ENCODE data around the gene RAPGEF1. TPM values are rescaled to one million over a fixed set of nuclear protein-coding genes. Genes with fewer than 3 reads are reported as not detected.
"Not testable (repeated sequence)": the region's sequence is repeated elsewhere in the genome, so short reads cannot be mapped to it uniquely, and the experiment has no call there.

RAPGEF1 gene
- 43.1 TPM for polyA plus RNA-seq (2013, experiment 1 of 2; ENCODE audit: insufficient read length)
- 50.5 TPM for polyA plus RNA-seq (2013, experiment 2 of 2; ENCODE audit: insufficient read length)

- peak; percentile 45 for DNase-seq
Observed at GRCh38 chr9:131739959-131740648, at the start of gene RAPGEF1. Gene RAPGEF1, minus strand, starts transcription at chr9:131740076. Its CDS starts 246 bp downstream, at chr9:131739830.

GRCh38 chr9:131788851-131789250 is 49.0 kb upstream of the RAPGEF1 start:
- DNase-seq = no peak

GRCh38 chr9:131787838-131788237 is 48.0 kb upstream of the RAPGEF1 start:
- no peak for DNase-seq

DNA sequence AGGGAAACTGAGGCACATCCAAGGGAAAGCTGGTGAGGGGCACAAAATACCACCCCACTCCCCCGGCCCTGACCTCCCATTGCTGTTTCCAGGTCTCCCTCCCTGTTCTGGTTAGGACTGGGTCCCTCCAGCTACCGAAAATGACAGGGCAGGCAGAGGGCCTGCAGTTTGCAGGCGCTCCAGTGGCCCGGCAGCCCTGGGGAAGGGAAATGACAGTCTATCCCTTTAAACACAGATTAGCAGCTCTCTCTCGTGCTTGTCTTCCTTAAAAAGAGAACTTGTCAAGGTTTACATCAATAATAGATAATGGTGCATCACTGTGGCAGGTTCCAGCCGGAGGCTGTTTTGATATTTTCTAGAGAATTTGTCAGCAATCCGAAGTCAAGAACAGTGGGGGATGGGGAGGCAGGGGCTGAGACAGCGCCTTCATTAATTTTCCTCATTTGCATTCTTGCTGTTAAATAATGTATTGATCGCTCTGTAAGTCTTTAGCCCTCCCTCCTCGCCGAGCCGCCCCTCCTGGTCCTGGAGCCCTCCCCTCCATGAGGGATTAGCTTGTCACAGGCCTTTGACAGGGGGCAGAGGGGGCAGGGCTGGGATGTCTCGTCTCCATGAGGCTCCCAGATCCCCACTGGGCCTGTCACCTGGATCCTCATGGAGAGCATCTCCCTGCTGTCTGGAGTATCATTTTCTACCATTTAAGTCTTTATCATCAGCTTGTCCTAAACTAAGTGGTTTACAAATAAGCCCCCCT is 45.0 kb upstream of the RAPGEF1 start:
- DNase-seq = no peak

DNA sequence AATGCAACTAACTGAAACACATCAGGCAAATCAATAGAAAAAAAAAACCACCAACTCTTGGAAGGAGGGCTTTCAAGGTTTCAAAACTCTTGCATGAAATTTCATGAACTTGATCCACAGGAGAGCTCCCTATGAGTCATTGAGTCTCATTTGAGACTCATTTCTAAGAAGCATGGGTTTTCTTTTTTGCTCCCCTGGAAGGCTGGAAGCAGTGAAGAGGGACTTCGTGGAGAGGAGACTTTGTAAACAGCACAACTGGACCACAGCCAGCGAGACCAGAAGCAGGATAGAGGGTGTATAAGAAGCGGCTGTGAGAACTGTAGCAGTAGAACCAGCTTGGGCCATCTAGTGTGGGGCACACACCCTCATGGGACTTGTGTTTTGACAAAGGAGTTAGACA is 41.2 kb upstream of the RAPGEF1 start:
- no peak for DNase-seq

- DNase-seq = peak; percentile 49
Observed at GRCh38 chr9:131776473-131776872, 36.6 kb upstream of the RAPGEF1 start.

DNA sequence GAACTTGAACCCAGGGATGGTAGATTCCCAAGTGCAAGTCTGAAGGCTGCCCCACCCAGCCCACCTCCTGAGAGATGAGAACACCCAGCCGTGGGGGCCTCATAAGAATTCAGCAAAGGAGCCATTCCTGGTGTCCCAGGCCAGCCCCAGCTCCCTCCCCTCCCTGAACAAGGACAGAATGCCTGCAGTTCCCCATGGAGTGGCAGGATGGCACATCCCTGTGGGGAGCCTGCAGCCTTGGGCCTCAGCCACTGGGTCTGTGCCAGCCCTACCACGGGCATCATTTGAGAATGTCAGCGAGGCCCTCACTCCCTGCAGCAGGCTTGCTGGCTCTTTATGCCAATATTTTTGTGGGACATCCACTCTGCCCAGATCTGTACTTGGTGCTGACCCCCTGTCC is 36.2 kb upstream of the RAPGEF1 start:
- DNase-seq = no peak

- no peak for DNase-seq
Observed at GRCh38 chr9:131774636-131775035, 34.8 kb upstream of the RAPGEF1 start.

DNA sequence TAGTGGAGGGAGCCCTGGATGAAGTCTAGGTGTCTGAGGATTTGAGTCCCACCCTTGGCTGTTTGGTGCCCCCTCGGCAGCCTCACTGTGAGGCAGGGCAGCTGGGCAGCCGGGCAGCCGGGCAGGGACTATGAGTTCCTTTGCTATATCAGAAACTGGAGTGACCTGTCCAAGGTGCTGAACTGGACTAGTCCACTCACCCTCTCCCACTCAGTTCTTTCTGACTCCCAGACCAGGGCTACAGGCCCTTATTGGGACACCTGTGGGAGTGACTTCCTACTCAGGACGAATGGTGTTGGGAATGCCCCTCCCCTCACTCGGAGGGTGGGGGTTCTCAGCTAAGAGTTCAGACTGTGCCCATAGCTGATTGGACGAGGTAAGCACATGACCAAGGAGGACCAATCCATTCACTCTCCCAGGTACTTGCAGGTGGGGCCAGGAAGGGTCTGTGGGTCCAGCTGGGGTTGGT is 34.1 kb upstream of the RAPGEF1 start:
- DNase-seq = peak; percentile 70

- no peak for DNase-seq
Observed at GRCh38 chr9:131772940-131773339, 33.1 kb upstream of the RAPGEF1 start.

GRCh38 chr9:131771646-131772045 is 31.8 kb upstream of the RAPGEF1 start:
- no peak for DNase-seq

DNA sequence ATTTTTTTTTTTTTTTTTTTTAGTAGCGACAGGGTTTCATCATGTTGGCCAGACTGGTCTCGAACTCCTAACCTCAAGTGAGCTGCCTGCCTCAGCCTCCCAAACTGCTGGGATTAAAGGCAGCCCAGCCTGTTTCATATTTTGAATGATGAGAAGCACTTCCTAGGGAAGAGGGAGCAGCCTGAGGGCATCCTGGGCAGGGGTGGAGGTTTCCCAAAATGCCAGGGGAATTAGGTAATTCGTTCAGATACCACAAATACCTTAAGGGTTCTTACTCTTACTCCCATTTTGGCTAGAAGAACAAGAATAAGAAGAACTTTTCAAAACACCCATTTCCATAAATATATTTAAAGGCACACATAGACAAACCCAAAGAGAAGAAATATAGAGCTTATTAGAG is 29.5 kb upstream of the RAPGEF1 start:
- peak; percentile 7 for DNase-seq

GRCh38 chr9:131764568-131764967 is 24.7 kb upstream of the RAPGEF1 start:
- no peak for DNase-seq

DNA sequence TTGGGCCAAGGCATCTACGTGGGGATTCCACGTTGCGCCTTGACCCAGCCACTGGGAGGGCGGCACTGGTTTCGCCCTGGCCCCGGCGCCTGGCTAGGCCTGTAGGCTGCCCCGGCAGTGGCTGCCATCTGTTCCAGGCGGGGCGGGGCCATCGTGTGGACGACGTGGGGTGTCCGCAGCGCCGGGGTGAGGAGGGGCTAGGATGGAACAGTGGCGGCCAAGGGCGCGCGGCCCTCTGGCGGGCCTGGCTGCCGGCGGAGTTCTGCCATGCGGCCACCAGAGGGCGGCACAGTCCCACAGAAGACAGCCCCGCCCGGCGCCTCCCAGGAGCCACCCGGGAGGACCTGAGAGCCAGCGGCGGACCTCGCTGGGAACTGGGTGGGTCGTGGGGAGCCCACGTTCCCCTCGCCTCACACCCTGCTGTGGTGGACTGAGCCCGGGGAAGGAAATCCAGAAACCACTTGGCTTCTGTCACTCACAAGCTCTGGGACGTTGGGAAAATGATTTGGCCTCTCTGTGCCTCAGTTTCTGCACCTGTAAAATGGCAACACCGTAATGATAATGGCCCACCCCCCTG is 22.6 kb upstream of the RAPGEF1 start:
- peak; percentile 44 for DNase-seq

DNA sequence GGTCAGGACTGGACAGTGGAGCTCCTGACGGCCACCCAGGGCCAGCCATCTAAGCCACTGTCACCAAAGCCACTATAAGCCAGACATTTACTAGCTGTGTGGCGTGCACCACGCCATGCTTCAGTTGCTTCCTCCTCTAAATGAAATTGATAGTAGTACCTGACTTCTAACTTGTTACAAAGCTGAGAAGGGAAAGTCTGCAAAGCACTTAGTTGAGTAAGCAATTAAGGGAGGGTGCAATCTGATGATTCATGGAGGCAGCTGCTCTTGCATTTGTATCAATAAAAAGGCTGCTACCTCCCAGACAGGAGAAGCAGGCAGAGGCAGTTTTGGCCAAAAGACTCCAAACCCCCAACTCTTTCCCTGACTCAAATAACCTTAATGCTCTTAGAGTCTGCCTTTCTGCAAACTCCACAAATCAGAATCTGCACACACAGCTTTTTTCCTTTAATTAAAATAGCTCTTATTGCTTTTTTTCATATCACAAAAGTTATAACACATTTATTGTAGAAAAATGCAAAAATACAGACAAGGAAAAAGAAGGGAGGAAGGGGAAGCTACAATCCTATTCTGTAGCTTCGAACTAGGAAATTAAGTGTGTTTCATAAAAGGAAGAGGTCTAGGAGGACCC is 19.3 kb upstream of the RAPGEF1 start:
- DNase-seq = no peak

GRCh38 chr9:131757549-131757948 is 17.7 kb upstream of the RAPGEF1 start:
- DNase-seq = no peak

DNA sequence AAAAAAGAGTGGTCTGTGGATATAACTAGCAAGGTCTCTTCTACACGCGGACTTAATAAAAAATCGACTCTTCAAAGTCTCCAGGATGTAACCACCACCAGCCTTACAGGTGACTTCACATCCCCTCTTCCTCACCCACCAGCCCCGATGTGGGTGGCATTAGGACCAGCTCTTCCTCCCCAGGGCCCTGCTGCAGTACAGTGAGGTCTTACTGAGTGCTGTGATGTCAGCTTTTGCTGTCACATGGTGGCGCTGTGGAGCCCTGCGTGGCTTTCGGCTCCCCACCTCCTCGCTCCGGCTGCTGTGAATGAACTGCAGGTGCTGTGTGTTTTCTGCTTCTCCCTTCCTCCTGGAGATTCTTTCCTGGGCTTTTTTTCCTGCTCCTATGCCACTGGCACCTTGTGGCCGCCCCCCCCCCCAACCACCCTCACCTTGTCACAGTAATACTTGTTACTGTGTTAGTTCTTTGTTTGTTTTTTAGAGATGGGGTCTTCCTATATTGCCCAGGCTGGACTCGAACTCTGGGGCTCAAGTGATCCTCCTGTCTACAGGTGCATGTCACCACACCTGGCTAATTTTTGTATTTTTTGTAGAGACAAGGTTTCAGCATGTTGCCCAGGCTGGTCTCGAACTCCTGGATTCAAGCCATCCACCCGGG is 15.8 kb upstream of the RAPGEF1 start:
- peak; percentile 72 for DNase-seq

GRCh38 chr9:131754846-131755245 is 15.0 kb upstream of the RAPGEF1 start:
- no peak for DNase-seq

GRCh38 chr9:131753751-131754150 is 13.9 kb upstream of the RAPGEF1 start:
- DNase-seq = not testable (repeated sequence)

DNA sequence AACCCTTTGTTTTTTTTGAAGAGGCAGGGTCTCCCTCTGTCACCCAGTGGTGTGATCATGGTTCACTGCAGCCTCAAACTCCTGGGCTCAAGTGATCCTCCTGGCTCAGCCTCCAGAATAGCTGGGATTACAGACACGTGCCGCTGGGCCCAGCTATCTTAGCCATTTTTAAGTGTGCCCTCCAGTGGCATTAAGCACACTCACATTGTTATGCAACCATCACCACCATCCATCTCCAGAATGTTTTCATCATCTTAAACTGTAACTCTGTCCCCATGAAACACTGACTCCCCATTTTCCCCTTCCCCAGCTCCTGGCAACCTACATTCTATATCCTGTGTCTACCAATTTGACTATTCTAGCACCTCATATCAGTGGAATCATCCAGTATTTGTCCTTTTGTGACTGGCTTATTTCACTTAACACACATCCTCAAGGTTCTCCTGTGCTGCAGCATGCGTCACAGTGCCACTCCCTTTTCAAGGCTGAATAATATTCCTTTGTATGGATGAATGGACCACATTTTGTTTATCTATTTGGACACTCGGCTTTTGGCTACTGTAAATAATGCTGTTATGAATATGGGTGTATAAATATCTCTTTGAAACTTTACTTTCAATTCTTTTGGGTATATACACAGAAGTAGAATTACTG is 12.5 kb upstream of the RAPGEF1 start:
- no peak for DNase-seq

DNA sequence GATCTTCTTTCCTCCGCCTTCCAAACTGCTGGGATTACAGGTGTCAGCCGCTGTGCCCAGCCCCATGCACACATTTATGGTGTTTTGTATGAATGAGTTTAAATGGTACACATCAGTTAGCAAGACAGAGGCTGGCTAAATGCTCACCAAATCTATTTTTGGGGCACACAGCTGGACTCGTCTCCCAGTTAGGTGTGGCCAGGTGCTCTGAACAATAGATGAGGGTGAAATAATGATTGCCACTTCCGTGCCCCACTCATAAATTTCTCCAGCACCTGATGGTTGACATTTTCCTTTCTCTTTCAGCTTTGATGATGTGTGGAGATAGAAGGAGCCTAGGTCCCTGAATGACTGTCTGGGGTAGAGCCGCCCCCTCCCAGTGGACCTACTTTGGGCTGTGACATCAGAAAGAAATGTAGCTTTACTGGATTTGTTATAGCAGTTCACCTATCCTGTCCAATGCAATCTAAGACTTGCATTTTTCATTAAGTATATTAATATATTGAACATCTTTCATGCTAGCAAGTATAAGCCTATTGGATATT is 8.6 kb upstream of the RAPGEF1 start:
- DNase-seq = no peak

DNA sequence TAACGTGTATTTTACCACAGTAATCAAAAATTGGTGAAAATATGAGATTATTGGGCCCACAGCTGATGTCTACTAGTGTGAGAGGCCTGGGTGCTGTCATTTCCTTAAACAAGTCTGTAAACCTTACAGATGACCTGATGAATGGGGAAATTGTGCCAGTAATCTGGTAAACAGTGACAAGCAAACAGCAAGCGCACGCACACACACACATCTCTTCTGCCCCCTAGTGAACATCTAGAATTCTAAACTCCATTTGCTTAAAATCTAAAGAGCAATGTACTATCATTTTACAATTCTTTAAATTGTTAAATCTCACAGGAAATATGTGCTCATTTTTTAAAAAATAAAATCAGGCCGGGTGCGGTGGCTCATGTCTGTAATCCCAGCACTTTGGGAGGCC is 7.5 kb upstream of the RAPGEF1 start:
- peak; percentile 54 for DNase-seq

Measured in fibroblast of skin of back (primary cell).